ENCODE measurements around the gene GARIN1A.
"Not testable (repeated sequence)": the region's sequence is repeated elsewhere in the genome, so short reads cannot be mapped to it uniquely, and the experiment has no call there.

DNA sequence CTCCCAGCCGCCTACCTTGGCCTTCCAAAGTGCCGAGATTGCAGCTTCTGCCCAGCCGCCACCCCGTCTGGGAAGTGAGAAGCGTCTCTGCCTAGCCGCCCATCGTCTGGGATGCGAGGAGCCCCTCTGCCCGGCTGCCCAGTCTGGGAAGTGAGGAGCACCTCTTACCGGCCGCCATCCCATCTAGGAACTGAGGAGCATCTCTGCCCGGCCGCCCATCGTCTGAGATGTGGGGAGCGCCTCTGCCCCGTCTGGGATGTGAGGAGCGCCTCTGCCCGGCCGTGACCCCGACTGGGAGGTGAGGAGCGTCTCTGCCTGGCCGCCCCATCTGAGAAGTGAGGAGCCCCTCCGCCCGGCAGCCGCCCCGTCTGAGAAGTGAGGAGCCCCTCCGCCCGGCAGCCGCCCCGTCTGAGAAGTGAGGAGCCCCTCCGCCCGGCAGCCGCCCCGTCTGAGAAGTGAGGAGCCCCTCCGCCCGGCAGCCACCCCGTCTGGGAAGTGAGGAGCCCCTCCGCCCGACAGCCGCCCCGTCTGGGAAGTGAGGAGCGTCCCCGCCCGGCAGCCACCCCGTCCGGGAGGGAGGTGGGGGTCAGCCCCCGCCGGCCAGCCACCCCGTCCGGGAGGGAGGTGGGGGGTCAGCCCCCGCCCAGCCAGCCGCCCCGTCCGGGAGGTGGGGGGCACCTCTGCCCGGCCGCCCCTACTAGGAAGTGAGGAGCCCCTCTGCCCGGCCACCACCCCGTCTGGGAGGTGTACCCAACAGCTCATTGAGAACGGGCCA is 17.3 kb downstream of the GARIN1A start:
- TF ChIP-seq, protein P1, sequence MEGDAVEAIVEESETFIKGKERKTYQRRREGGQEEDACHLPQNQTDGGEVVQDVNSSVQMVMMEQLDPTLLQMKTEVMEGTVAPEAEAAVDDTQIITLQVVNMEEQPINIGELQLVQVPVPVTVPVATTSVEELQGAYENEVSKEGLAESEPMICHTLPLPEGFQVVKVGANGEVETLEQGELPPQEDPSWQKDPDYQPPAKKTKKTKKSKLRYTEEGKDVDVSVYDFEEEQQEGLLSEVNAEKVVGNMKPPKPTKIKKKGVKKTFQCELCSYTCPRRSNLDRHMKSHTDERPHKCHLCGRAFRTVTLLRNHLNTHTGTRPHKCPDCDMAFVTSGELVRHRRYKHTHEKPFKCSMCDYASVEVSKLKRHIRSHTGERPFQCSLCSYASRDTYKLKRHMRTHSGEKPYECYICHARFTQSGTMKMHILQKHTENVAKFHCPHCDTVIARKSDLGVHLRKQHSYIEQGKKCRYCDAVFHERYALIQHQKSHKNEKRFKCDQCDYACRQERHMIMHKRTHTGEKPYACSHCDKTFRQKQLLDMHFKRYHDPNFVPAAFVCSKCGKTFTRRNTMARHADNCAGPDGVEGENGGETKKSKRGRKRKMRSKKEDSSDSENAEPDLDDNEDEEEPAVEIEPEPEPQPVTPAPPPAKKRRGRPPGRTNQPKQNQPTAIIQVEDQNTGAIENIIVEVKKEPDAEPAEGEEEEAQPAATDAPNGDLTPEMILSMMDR (conservative IDR thresholded peaks at IDR 0.05; ENCODE audit: low read depth, low read length) = not testable (repeated sequence)
- not testable (repeated sequence) for TF ChIP-seq EZH2phosphoT487 (IDR thresholded peaks at IDR 0.05; ENCODE audit: borderline replicate concordance, low read length); EZH2 (IDR thresholded peaks at IDR 0.05; ENCODE audit: low read length, unreplicated experiment)

Data from PC-3 (cell line).